GM21723 (cell line): Measurements from ENCODE around the gene ZDHHC11.
A peak's percentile ranks its signal among the peaks of the same experiment; 100 is the strongest.

Experiments
- ATAC-seq: cut with Tn5 transposase; IDR thresholded peaks from one replicate; pipeline ENCODE4 v1.9.1; 2021; ENCODE audit warnings: mild to moderate bottlenecking, moderate library complexity; ENCODE audit not compliant: unreplicated experiment

Gene ZDHHC11

GRCh38 chr5:850511-851006 lies at the start of gene ZDHHC11:
Gene ZDHHC11 (minus strand): TSS chr5:850986. CDS start chr5:850602, 384 bp downstream.
- no peak for ATAC-seq

- ATAC-seq: no peak
Observed at GRCh38 chr5:893711-894110, 42.9 kb upstream of the ZDHHC11 start.

- peak; percentile 9 for ATAC-seq
Observed at GRCh38 chr5:893137-893506, 42.3 kb upstream of the ZDHHC11 start.

GRCh38 chr5:892394-893136 lies 41.8 kb upstream of the ZDHHC11 start, which contains the start of the genes BRD9 and TRIP13:
Gene BRD9 (minus strand): TSS chr5:892801. CDS start chr5:892657, 144 bp downstream.
Gene TRIP13 (plus strand): TSS chr5:892884. CDS start chr5:892999, 115 bp downstream.
- ATAC-seq: peak; percentile 97

GRCh38 chr5:891837-892393 lies 41.1 kb upstream of the ZDHHC11 start:
- ATAC-seq: peak; percentile 3

GRCh38 chr5:891117-891836 lies 40.5 kb upstream of the ZDHHC11 start:
- no peak for ATAC-seq

GRCh38 chr5:889075-889710 lies 38.4 kb upstream of the ZDHHC11 start:
- ATAC-seq: no peak

GRCh38 chr5:888638-889035 lies 37.9 kb upstream of the ZDHHC11 start:
- ATAC-seq: no peak

GRCh38 chr5:887947-888637 lies 37.3 kb upstream of the ZDHHC11 start:
- ATAC-seq: no peak

- no peak for ATAC-seq
Observed at GRCh38 chr5:886716-887325, 36.0 kb upstream of the ZDHHC11 start.

GRCh38 chr5:886036-886435 lies 35.2 kb upstream of the ZDHHC11 start:
- no peak for ATAC-seq

- no peak for ATAC-seq
Observed at GRCh38 chr5:885529-885928, 34.7 kb upstream of the ZDHHC11 start.

GRCh38 chr5:885127-885442 lies 34.3 kb upstream of the ZDHHC11 start:
- ATAC-seq: no peak

- ATAC-seq: no peak
Observed at GRCh38 chr5:884345-885126, 33.8 kb upstream of the ZDHHC11 start.

GRCh38 chr5:883475-884181 lies 32.8 kb upstream of the ZDHHC11 start:
- no peak for ATAC-seq

- ATAC-seq: no peak
Observed at GRCh38 chr5:882253-883183, 31.7 kb upstream of the ZDHHC11 start.

GRCh38 chr5:881551-881935 lies 30.8 kb upstream of the ZDHHC11 start:
- no peak for ATAC-seq
